ENCODE measurements around the gene UBAC2.
"Not testable (repeated sequence)": the region's sequence is repeated elsewhere in the genome, so short reads cannot be mapped to it uniquely, and the experiment has no call there.

Gene UBAC2

GRCh38 chr13:99404005-99404755, 203.5 kb downstream of the UBAC2 start:
- no peak for DNase-seq

GRCh38 chr13:99405966-99406365, 205.3 kb downstream of the UBAC2 start:
- DNase-seq = no peak

GRCh38 chr13:99406799-99407201, 206.1 kb downstream of the UBAC2 start:
- DNase-seq = peak; percentile 68 to 82

- DNase-seq = no peak
These were observed 207.4 kb downstream of the UBAC2 start for GRCh38 chr13:99407906-99408702.

GRCh38 chr13:99408703-99409000, 208.0 kb downstream of the UBAC2 start:
- no peak for DNase-seq

- not testable (repeated sequence) for DNase-seq
These were observed 208.9 kb downstream of the UBAC2 start for GRCh38 chr13:99409461-99410083.

GRCh38 chr13:99410646-99411475, 210.2 kb downstream of the UBAC2 start:
- not testable (repeated sequence) for DNase-seq

GRCh38 chr13:99412856-99413255, 212.2 kb downstream of the UBAC2 start:
- no peak for DNase-seq

- DNase-seq = no peak
These were observed 213.7 kb downstream of the UBAC2 start for GRCh38 chr13:99414048-99414995.

- DNase-seq = no peak
These were observed 214.5 kb downstream of the UBAC2 start for GRCh38 chr13:99415014-99415650.

GRCh38 chr13:99415851-99416331, 215.2 kb downstream of the UBAC2 start:
- no peak for DNase-seq

GRCh38 chr13:99416411-99417121, 215.9 kb downstream of the UBAC2 start:
- no peak for DNase-seq

- no peak for DNase-seq
These were observed 216.8 kb downstream of the UBAC2 start for GRCh38 chr13:99417201-99418102.

- DNase-seq = no peak
These were observed 217.6 kb downstream of the UBAC2 start for GRCh38 chr13:99418103-99418842.

- DNase-seq = no peak
These were observed 218.1 kb downstream of the UBAC2 start for GRCh38 chr13:99418843-99419140.

- no peak for DNase-seq
These were observed 219.1 kb downstream of the UBAC2 start for GRCh38 chr13:99419591-99420243.

GRCh38 chr13:99421271-99421670, 220.6 kb downstream of the UBAC2 start:
- no peak for DNase-seq

All from AML-193 (cell line).